ENCODE data around the gene FOXP2.

Gene FOXP2

GRCh38 chr7:114715907-114716306, 301.3 kb downstream of the FOXP2 start:
- no peak for TF ChIP-seq GATA3 (IDR thresholded peaks at IDR 0.05; ENCODE audit: low read depth, low read length)
- TF ChIP-seq GATA2 (IDR thresholded peaks at IDR 0.05; ENCODE audit: low read depth, low read length), result no peak

DNA sequence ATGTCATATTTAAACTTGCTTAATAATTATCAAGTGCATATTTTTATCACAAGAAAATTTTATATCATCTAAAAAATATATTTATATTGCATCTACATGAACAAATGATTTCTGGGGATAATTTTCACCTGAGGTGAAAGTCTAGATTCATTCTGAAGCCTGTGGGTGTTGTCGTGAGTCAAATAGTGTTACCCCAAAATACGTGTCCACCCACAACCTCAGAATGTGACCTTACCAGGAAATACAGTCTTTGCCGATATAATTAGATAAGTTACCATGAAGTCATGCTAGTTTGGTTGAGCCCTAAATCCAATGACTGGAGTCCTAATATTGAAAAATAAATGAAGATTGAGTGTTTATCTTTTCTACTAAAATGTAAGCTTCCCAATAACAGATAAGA, 304.2 kb downstream of the FOXP2 start:
- TF ChIP-seq GATA2 (IDR thresholded peaks at IDR 0.05; ENCODE audit: low read depth, low read length) (no peak), GATA3 (IDR thresholded peaks at IDR 0.05; ENCODE audit: low read depth, low read length) (no peak)

GRCh38 chr7:114720725-114721124, 306.1 kb downstream of the FOXP2 start:
- TF ChIP-seq GATA2 (IDR thresholded peaks at IDR 0.05; ENCODE audit: low read depth, low read length), result no peak
- TF ChIP-seq GATA3 (IDR thresholded peaks at IDR 0.05; ENCODE audit: low read depth, low read length), result no peak

DNA sequence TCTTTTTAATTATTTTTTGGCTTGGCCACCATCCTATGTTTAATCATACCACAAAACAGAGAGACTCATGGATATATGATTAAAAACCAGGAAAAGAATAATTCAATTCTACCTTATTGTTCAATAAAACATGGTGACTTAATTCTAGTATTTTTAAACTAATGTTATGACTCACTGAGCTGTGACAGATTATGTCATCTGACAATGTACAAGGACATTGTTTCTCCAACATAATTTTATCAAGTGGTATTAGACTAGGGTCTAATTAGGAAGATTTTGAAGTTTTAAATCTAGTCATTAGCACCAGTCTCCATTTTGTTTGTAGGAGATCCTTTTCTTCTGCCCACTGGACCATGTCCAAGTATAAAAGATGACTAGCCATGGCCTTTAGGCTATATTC, 307.9 kb downstream of the FOXP2 start:
- TF ChIP-seq GATA3 (IDR thresholded peaks at IDR 0.05; ENCODE audit: low read depth, low read length), result no peak
- no peak for TF ChIP-seq GATA2 (IDR thresholded peaks at IDR 0.05; ENCODE audit: low read depth, low read length)

DNA sequence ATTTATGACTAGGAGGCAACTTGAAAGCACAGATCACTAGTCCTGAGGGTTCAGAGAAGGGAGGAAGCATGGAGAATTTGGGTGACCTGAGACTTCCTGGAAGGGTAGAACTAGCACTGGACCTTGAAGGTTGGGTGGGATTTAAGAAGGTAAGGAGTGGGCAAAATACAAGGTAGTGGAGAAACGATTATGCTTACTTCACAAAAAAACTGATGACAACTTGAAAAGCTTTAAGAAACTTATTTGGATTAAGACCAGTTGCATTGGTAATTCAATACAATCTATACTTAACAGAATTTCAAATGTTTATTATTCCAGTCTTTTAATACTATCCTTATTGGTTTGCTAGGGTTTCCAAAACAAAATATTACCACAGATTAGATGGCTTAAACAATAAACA, 308.7 kb downstream of the FOXP2 start:
- no peak for TF ChIP-seq GATA3 (IDR thresholded peaks at IDR 0.05; ENCODE audit: low read depth, low read length)

DNA sequence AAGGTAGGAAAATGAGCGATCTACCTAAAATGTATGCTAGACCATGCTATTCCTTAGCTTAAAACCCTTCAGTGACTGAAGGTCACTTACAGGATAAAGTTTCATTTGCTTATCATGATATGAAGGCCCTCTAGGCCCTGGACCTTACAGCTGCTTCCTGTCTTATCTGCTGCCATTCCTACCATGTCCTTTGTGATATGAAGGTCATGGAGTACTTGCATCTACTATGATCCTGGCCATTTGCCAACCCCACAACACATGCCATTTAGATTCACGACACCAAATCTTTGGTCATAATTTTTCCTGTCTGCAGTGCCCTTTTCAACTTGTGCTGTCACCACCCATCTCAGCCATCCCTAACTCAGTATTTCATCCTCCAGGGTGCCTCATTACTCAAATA, 325.5 kb downstream of the FOXP2 start:
- no peak for TF ChIP-seq GATA2 (IDR thresholded peaks at IDR 0.05; ENCODE audit: low read depth, low read length)
- no peak for TF ChIP-seq GATA3 (IDR thresholded peaks at IDR 0.05; ENCODE audit: low read depth, low read length)

DNA sequence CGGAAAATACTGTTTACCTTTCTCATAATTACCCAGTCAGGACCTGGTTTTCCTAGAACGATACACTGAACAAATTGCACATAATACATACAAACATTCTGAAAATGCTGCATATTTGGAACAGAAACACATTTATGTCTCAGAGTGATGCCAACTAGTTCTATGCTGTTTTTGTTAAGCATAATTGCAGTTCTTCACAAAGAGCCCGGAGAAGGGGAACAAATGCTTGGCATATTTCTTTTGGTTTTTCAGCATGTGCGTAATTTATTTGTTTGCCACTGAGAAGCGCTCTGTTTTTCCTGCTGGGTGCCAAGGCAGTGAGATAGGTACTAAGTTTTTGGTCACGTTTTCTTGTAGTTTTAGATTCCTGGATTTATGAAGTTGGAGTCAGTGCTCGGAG, 326.3 kb downstream of the FOXP2 start:
- no peak for TF ChIP-seq GATA3 (IDR thresholded peaks at IDR 0.05; ENCODE audit: low read depth, low read length)
- TF ChIP-seq GATA2 (IDR thresholded peaks at IDR 0.05; ENCODE audit: low read depth, low read length), result no peak

DNA sequence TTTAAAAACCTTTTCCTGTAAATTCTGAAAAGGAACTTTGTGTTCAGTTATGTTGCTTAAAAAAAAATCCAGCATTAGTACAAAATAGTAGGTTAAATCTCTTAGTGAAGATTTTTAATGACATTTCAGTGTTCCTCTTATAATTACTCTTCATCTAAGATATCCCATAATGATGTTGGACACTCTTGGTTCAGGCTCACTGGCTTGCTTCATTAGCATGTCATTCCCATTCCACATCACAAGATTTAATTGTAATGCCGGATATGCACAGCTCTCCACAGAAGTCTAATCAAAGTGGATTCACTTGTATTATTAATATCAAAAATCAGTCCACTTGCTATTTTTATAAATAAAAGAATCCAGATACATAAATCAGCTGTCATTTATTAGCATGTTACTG, 327.3 kb downstream of the FOXP2 start:
- no peak for TF ChIP-seq GATA2 (IDR thresholded peaks at IDR 0.05; ENCODE audit: low read depth, low read length)
- TF ChIP-seq GATA3 (IDR thresholded peaks at IDR 0.05; ENCODE audit: low read depth, low read length), result no peak

Data from SH-SY5Y (cell line).